Upper lobe of right lung (tissue), 1 donor: Measurements from ENCODE around the gene SYS1. TPM values are rescaled to one million over a fixed set of nuclear protein-coding genes. Genes with fewer than 3 reads are reported as not detected.

ENCODE experiments used
- ATAC-seq: fragments of 200-7000 bp; cut with Tn5 transposase; one replicate; pipeline ENCODE4 v1.9.1; 2020; ENCODE audit warnings: mild to moderate bottlenecking, moderate library complexity
- DNase-seq: peaks from one replicate; pipeline ENCODE4 v3.0.0-alpha.2; 2020
- H3K27ac ChIP-seq: fragments of 200-600 bp; one replicate; pipeline ENCODE4 v1.8.0; 2022
- H3K27me3 ChIP-seq: fragments of 200-600 bp; one replicate; pipeline ENCODE4 v1.8.0; 2022; ENCODE audit warnings: mild to moderate bottlenecking
- H3K36me3 ChIP-seq: fragments of 200-600 bp; one replicate; pipeline ENCODE4 v1.8.0; 2022
- H3K4me1 ChIP-seq: fragments of 200-600 bp; one replicate; pipeline ENCODE4 v1.8.0; 2022
- H3K4me3 ChIP-seq: fragments of 200-600 bp; one replicate; pipeline ENCODE4 v1.8.0; 2022; ENCODE audit warnings: mild to moderate bottlenecking
- H3K9me3 ChIP-seq: fragments of 200-600 bp; one replicate; pipeline ENCODE4 v1.8.0; 2022
- intact Hi-C: fragments of 100-400 bp; cut with DNase I; formaldehyde crosslinking; loops from one replicate; pipeline ENCODE4 v1.11.0; 2022
- total RNA-seq: library from RNA; stranded (reverse); fragmentation: NEBNext Ultra II Directional; extraction: Animal tissue kit (Norgen Biotek cat#: 25700); gene quantifications from one replicate; pipeline ENCODE4 v1.2.1, GENCODE V29; 2021
- TF ChIP-seq, protein P1 (sequence below): fragments of 200-600 bp; IDR thresholded peaks from one replicate; pipeline ENCODE4 v1.8.0; 2022; ENCODE audit warnings: antibody characterized with exemption
- donor health status: DM: no; HTN: yes; CAD: no; lungs with severe emphysema.

SYS1 gene
- total RNA-seq, 1 donor from 2014 or later = 46.5 TPM

DNA sequence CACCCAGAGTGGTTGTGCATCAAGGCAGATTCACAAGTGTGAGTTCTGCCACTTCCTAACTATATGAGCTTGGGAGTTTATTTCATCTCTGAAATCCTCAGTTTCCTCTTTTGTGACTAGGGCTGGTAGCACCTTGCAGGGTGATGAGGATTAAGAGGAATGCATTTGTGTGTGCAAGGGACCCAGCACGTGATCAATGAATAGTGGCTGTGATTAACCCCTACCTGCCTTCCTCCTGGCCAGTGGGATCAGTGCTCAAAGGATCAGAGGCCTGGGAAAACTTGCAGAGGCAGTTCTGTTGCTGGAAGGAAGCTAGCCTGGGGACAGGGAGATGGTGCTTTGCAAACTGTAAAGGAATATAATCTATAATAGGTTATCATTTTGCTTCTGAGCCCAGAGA lies 22.0 kb upstream of the SYS1 start:
- intact Hi-C loops = no loop called here
- TF ChIP-seq, protein P1, sequence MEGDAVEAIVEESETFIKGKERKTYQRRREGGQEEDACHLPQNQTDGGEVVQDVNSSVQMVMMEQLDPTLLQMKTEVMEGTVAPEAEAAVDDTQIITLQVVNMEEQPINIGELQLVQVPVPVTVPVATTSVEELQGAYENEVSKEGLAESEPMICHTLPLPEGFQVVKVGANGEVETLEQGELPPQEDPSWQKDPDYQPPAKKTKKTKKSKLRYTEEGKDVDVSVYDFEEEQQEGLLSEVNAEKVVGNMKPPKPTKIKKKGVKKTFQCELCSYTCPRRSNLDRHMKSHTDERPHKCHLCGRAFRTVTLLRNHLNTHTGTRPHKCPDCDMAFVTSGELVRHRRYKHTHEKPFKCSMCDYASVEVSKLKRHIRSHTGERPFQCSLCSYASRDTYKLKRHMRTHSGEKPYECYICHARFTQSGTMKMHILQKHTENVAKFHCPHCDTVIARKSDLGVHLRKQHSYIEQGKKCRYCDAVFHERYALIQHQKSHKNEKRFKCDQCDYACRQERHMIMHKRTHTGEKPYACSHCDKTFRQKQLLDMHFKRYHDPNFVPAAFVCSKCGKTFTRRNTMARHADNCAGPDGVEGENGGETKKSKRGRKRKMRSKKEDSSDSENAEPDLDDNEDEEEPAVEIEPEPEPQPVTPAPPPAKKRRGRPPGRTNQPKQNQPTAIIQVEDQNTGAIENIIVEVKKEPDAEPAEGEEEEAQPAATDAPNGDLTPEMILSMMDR = no peak
- peaks cover 27% of the 10 kb centered on the region for H3K36me3 ChIP-seq
- peak overlapping the region; percentile 86 for H3K27ac ChIP-seq
- DNase-seq = peak; percentile 10
- H3K4me3 ChIP-seq = no peak overlapping the region
- H3K4me1 ChIP-seq = peaks cover 91% of the 10 kb centered on the region
- no peaks in the 10 kb centered on the region for H3K27me3 ChIP-seq
- H3K9me3 ChIP-seq = no peaks in the 10 kb centered on the region
- ATAC-seq = no peak

DNA sequence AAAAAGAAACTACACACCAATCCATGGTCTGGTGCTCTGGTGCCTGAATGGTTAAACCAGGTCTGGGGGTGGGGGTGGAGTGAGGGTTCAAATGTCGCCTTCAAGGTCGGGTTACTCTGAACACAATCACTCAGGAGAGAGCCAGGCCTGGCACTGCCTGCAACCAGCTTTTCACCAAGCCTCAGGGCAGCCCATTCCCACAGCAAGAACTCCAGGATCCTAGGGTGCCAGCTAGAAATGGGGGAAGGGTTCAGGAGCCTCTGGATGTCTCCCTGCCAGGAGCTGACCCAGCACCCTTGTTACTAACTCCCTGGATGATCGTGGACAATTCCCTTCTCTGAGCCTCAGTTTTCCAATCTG lies 21.4 kb upstream of the SYS1 start:
- Histone ChIP-seq H3K36me3 (peaks cover 27% of the 10 kb centered on the region), H3K27ac (peak overlapping the region; percentile 86), H3K4me3 (peak overlapping the region; percentile 67), H3K4me1 (peaks cover 97% of the 10 kb centered on the region), H3K9me3 (no peaks in the 10 kb centered on the region), H3K27me3 (no peaks in the 10 kb centered on the region)
- TF ChIP-seq, protein P1 = no peak
- ATAC-seq (no peak), DNase-seq (peak; percentile 51)
- intact Hi-C loops = no loop called here

DNA sequence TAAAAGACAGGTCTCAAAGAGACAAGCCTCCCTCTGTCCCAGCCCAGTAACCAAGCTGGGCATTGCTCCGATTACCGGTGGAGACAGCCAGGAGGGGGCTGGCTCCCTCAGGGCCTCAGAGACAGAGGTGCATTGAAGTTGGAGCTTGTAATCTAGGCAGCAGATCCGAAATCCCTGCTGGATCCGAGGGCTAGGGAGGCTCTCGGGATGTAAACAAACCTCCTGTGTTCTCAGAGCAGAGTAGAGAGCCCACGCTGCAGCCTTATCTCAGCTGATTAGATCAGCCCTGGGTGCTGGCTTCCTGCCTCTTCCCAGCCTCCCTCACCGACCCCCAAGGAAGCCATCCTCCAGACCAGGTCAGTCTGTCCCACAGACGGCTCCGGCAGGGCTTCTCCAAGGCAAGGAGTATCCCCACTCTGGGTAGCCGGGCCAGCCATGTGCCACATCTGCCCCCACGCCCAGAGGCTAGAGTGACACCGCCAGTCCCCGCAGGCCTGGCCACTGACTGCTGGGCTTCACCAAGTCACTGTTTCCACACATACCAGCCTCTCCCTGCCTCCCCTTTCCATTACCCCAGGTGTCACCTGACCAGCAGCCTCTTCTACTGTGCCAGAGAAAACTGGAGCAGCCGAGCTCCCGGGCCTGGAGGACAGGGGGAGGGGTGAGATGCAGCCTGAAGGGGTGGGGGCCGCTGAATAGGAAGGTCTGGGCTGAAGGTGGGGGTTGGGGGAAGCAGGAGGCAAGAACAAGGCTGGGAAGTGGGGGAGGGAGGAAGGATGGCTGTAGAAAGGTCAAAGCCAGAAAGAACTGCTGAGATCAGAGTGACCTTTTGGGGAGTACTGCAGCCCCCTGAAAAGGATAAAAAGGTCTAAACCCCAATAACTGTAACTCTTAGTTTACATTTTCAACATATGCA lies 20.8 kb upstream of the SYS1 start:
- Histone ChIP-seq H3K9me3 (no peaks in the 10 kb centered on the region), H3K36me3 (peaks cover 27% of the 10 kb centered on the region), H3K27me3 (no peaks in the 10 kb centered on the region), H3K4me3 (peak overlapping the region; percentile 67), H3K4me1 (peaks cover 97% of the 10 kb centered on the region), H3K27ac (peak overlapping the region; percentile 86)
- peak; percentile 82 for DNase-seq
- TF ChIP-seq, protein P1 = no peak
- intact Hi-C loops = no loop called here
- peak; percentile 56 for ATAC-seq

DNA sequence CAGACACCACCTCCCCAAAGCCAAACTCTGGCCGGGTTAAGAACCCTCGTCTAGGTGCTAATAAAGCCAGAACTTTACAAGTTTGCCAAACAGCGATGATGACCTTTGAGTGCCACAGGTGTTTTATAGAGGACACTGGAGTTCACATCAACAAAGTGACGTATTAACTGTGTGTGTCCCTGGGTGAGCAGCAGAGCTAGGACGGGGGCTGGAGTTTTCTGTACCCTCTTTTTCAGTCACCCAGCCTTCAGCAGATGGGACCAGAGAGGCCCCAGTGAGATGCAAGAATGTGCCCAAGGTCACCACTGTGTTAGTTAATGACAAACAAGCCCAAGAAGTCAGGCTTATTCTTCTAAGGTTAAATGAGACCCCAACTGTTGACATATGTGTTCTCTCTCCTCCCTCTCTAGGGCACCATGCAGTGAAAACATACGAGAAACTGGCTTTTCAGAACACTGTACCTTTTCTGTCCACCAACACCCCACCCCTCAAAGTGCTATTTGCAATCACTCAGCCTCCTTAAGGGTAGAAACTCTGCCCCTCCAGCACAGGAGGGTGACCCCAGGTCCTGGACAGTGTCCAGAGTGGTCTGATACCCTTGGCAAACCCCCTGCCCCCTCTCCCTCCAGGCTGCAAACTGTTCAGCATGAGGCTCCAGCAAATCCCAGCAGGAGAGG lies 20.0 kb upstream of the SYS1 start:
- peak; percentile 1 for ATAC-seq
- H3K27me3 ChIP-seq = no peaks in the 10 kb centered on the region
- H3K4me1 ChIP-seq = peaks cover 93% of the 10 kb centered on the region

DNA sequence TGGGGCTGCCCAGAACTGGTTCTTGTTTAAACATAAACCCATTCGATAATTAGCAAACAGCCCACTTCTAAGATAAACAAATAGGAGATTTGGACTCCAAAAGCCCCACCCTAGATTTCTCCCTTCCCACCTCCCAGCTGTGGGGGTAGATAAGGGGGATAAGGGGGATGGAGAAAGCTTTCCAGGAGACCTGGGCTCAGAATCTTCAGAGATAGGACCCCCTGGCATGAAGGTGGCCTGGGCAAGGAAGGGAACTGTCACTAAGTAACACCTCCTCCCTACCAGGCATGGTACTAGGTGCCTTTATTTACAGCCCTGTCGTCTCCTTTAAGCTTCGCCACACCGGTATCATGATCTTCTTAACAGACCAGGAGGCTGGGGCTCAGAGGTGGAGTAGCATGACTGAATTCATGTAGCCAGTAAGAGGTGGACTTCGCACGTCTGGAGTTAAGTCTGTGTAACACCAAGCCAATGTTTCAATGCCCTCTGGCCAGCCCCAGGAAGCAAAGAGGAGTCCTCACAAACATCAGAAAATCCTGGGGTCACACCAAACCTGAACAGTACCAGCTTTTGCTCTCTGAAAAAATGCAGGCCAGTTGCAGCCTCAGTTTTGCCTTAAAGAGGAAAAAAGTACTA lies 19.3 kb upstream of the SYS1 start:
- Histone ChIP-seq H3K36me3 (peaks cover 24% of the 10 kb centered on the region), H3K4me1 (peaks cover 87% of the 10 kb centered on the region), H3K4me3 (peak overlapping the region; percentile 67), H3K27me3 (no peaks in the 10 kb centered on the region), H3K27ac (peak overlapping the region; percentile 86), H3K9me3 (no peaks in the 10 kb centered on the region)
- intact Hi-C loops = no loop called here
- no peak for ATAC-seq
- TF ChIP-seq, protein P1 = no peak
- no peak for DNase-seq

More for the DNA sequence above, 20.0 kb upstream of the SYS1 start:
- Histone ChIP-seq H3K36me3 (peaks cover 27% of the 10 kb centered on the region), H3K9me3 (no peaks in the 10 kb centered on the region), H3K4me3 (peak overlapping the region; percentile 67), H3K27ac (peak overlapping the region; percentile 86)
- TF ChIP-seq, protein P1 = no peak
- no peak for DNase-seq
- intact Hi-C loops = no loop called here
